SIG-M5 (cell line): ENCODE data around the gene OR2L3.
"Not testable (repeated sequence)": the region's sequence is repeated elsewhere in the genome, so short reads cannot be mapped to it uniquely, and the experiment has no call there.

Experiments
- DNase-seq: peaks from one replicate; lab custom pipeline; 2025; lab: John Stamatoyannopoulos, UW

Gene OR2L3, protein sequence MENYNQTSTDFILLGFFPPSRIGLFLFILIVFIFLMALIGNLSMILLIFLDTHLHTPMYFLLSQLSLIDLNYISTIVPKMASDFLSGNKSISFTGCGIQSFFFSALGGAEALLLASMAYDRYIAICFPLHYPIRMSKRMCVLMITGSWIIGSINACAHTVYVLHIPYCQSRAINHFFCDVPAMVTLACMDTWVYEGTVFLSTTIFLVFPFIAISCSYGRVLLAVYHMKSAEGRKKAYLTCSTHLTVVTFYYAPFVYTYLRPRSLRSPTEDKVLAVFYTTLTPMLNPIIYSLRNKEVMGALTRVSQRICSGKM

DNA sequence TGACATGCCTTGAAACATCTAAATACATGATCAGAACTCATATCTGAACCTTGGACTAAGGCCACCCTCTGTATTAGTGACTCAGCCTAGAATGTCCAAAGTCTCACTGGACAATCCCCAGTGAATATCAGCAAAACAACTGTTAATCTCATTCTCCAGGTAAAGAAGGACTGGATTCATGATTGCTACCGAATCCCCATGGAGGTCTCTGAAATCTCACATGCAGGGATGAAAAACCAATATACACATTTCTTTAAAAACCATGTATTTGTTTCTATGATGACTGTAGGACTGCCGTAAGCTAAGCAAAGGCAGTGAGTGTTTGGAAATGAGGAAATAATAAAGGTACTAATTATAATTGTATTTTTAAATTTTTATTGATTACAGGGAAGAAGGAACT, at the start of gene OR2L3:
Gene OR2L3, plus strand, starts transcription at position 301 of the 400 bp plus-strand sequence. CDS start 13,846 bp downstream, outside the sequence.
- no peak for DNase-seq

DNA sequence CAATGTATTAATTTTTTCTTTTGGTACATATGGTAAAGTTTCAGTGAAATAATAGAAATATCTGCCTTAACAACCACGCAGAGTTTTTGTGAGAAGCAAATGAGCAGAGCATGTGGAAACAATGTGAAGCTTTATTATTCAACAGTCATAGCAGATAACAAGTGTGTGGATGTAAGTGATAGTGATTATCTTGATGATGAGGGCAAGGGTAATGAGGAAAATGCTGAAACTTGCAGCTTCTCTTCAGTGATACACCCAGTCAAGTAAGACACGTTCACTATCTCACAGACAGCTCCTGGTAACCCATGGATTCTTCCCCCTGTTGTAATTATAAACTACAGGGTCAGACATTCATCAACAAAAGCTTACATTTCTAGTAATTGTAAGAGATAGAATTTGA, 47.8 kb upstream of the OR2L3 start:
- DNase-seq: no peak

DNA sequence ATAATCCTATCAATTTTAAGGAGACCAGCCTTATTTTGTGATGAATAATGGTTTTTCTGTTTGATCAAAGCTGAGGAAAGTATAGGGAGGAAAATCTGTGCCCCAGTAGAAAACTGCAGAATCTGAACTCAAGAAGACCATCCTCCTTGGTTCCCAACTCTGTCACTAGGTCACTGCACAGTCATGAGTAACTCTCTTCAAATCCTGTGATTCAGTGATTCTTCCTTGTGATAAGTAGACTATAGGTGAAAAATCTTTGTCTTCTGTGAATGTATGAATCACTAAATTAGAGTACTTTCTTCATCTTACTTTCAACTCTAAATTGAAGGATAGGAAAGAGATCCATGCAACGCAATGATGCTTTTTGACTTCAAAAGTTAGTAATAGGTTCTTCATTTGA, 46.5 kb upstream of the OR2L3 start:
- DNase-seq: no peak

DNA sequence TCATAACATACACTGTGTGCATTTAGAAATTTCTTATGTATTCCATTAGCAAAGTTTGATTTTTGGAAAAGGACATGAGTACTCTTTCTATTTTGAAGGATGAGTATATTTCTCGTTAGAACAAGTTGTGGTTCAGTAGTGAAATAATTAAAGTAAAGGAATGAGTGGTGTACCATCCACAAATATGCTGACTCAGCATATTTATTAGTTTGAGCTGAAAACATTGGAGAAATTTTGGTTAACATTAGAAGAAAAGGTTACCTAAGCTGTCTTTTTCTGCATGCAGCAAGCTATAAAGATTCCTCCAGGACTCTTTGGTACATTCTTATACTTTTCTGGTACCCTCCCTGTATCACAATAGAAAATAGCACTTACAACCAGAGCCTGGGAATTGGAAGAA, 38.9 kb upstream of the OR2L3 start:
- no peak for DNase-seq

DNA sequence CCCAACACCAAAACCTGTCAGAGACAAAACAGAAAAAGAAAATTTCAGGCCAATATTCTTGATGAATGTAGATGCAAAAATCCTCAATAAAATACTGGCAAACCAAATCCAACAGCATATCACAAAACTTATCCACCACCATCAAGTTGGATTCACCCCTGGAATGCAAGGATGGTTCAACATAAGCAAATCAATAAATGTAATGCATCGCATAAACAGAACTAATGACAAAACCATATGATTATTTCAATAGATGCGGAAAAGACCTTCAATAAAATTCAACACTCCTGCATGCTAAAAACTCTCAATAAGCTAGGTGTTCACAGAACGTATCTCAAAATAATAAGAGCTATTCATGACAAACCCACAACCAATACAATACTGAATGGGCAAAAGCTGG, 37.0 kb upstream of the OR2L3 start:
- no peak for DNase-seq

DNA sequence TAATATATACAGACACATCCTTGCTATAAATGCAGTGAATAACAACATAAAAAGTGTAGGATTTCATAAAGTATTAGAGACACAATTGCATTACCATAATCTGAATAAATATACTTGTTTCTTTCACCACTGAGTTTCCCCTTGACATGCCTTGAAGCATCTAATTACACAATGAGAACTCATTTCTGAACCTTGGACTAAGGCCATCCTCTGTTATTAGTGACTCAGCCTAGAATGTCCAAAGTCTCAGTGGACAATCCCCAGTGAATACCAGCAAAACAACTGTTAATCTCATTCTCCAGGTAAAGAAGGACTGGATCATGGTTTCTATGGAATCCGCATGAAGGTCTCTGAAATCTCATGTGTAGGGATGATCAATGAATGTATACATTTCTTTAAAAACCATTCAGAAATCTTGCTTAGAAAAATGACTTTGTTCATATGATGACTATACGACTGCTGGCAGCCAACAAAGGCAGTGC, 33.4 kb upstream of the OR2L3 start, which contains the start of gene OR2L5:
Gene OR2L5, plus strand, starts transcription at position 432 of the 482 bp plus-strand sequence. CDS start 8,288 bp downstream, outside the sequence.
- DNase-seq: no peak

DNA sequence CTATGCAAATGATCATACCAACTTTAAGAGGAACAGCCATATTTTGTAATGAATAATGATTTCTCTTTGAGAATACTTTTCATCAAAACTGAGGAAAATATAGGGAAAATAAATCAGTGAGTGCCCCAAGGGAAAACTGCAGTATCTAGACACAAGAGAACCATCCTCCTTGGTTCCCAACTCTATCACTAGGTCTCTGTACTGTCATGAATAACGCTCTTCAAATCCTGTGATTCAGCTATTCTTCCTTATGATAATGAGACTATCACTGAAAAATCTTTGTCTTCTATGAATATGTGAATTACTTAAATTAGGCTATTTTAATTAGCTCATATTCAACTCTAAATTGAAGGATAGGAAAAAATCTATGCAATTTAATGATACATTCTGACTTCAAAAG, 30.8 kb upstream of the OR2L3 start:
- DNase-seq: no peak

DNA sequence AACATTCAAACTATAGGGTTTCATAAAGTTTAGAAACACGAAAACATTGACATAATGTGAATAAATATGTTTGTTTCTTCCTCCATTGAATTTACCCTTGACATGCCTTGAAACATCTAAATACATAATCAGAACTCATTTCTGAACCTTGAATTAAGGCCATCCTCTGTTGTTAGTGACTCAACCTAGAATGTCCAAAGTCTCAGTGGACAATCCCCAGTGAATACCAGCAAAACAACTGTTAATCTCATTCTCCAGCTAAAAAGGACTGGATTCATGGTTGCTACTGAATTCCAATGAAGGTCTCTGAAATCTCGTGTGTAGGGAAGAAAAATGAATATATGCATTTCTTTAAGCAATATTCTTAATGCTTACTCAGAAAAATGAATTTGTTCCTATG, 16.9 kb upstream of the OR2L3 start, which contains the start of gene OR2L2:
Gene OR2L2, plus strand, starts transcription at position 301 of the 400 bp plus-strand sequence. CDS start 8,198 bp downstream, outside the sequence.
- no peak for DNase-seq

DNA sequence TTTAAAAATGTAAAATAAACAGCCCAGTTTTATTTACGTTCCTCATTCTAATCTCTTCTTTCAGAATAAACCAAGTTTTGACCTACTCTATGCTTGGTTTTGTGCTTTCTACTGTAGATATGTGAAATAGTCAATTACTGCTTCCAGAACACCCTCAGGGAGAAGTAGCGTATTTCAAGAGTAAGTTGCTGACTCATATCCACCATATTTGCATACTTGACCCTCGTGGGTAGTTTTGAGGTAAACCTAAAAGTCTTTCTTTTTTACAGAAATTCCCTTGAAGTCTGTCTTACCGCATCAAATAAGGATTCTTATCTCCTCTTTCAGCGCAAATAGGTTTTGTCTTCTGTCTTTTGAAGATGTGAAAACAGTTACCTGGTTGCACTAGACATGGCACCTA, 1.4 kb upstream of the OR2L3 start:
- no peak for DNase-seq

DNA sequence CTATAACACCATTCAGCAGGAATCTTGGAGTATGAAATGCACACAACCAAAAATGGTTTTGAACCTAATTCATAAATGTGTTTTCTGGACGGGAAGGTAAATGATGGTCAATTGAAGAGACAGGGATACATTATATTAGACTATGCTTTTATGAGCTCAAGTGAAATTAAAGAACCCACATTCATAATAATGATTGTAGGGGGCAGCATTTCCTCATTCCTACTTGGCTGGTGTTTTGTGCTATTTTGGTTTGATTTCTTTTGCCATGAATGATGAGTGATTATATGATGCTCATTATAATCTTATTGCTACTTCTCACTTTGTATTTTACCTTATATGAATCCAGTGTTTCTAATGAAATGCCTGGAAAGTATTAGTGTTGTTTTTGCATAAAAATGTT, 372 bp downstream of the OR2L3 start:
- DNase-seq: no peak

DNA sequence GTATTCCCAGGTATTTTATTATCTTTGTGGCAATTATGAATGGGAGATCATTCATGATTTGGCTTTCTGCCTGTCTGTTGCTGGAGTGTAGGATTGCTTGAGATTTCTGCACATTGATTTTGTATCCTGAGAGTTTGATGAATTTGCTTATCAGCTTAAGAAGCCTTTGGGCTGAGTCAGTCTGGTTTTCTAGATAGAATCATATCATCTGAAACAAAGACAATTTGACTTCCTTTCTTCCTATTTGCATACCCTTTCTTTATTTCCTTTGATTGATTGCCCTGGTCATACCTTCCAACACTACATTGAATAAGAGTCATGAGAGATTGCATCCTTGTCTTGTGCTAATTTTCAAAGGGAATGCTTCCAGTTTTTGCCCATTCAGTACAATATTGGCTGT, 8.0 kb downstream of the OR2L3 start:
- DNase-seq: no peak

DNA sequence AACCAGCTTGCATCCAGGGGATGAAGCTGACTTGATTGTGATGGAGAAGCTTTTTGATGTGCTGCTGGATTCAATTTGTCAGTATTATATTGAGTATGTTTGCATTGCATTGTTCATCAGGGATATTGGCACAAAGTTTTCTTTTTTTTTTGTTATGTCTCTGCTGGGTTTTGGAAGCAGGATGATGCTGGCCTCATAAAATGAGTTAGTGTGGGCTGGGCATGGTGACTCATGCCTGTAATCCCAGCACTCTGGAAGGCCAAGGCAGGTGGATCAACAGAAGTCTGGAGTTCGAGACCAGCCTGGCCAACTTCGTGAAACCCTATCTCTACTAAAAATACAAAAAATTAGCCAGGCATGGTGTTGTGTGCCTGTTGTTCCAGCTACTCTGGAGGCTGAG, 8.6 kb downstream of the OR2L3 start:
- DNase-seq: no peak

DNA sequence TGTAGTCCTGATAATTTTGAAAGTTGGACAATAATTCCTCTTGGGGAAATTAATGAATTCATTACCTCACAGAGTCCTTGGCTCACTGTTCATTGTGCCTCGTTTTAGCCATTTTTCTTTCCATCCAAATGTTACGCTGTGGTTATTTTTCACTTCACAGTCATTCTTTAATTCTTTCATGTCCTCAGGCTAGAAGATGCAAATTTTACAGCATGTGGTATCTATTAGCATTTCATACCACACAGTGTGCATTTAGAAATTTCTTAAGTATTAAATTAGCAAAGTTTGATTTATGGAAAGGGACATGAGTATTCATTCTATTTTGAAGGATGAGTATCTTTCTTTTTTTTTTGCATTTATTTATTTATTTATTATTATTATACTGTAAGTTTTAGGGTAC, 18.4 kb downstream of the OR2L3 start:
- no peak for DNase-seq

DNA sequence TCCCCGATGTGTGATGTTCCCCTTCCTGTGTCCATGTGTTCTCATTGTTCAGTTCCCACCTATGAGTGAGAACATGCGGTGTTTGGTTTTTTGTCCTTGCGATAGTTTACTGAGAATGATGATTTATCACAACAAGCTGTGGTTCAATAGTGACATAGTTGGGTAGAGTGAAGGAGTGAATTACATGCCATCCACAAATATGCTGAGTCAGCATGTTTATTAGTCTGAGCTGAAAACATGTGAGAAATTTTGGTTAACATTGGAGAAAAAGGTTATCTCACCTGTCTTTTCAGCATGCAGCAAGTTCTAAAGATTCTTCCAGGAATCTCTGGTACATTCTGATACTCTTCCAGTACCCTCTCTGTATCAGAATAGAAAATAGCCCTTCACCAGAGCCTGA, 19.0 kb downstream of the OR2L3 start:
- no peak for DNase-seq

DNA sequence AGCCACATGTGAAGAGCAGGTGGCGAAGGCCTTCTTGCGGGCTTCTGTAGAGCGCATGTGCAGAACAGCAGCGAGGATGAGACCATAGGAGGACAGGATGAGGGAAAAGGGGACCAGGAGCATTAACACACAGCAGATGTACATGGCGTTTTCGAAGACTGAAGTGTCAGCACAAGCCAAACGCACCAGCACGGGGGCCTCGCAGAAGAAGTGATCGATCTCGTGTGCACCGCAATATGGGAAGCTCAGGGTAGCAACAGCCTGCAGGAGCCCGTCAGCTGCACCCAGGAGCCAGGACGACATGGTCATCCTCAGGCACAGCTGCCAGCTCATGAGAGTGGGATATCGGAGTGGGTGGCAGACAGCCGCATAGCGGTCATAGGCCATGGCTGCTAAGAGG, 37.2 kb downstream of the OR2L3 start:
- DNase-seq: not testable (repeated sequence)

DNA sequence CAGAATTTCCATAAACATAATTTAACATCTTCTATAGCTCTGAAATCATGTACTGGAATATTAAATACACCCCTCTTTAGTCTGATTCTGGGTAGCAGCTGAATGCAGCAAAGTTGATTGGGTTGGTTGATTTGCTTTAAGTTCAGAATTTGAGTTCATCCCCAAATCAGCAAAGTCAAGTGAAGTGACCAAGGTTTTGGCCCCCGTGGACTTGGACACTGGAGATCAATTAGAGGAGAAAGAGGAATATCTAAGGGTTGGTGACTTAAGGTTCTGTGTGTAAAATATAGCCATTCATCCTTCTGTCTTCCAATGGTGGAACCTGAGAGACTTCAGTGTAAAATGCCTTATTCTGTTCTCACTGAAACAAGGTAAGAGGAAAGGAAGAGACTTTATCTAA, 48.2 kb downstream of the OR2L3 start, which contains the start of gene OR2L13:
Gene OR2L13, plus strand, starts transcription at position 301 of the 400 bp plus-strand sequence. CDS start 4,192 bp downstream, outside the sequence.
- no peak for DNase-seq

DNA sequence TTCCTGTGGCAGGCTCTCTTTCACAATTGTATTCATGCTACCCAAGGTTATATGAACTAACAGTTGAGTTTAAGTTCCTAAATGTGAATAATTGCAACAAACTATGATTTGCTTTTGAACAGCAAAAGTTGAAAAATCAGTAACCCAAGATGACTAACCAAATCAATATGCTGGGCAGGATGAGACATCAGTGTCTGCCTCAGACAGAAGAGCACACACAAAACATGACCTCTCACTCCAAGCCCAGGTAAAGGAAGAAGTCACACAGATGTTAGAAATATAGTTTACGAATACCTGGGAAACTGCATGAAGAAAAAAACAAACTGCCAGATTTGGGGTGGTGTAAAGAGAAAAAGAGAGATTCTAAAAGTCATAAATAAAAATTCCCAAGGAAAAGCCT, 51.9 kb downstream of the OR2L3 start:
- DNase-seq: no peak

DNA sequence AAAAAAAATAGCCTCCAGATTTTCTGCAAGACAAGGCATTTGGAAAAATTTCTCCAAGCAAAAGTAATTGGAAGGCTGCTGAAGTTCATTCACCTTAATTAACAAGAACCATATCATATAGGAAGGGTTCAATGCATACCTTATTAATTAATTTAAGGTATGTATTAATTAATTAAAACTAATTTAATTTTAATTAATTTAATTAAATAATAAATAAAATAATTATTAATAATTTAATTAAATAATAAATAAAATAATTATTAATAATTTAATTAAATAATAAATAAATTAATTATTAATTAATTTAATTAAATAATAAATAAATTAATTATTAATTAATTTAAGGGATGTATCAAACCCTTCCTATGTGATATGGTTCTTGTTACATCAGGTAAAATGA, 56.2 kb downstream of the OR2L3 start:
- DNase-seq: no peak

DNA sequence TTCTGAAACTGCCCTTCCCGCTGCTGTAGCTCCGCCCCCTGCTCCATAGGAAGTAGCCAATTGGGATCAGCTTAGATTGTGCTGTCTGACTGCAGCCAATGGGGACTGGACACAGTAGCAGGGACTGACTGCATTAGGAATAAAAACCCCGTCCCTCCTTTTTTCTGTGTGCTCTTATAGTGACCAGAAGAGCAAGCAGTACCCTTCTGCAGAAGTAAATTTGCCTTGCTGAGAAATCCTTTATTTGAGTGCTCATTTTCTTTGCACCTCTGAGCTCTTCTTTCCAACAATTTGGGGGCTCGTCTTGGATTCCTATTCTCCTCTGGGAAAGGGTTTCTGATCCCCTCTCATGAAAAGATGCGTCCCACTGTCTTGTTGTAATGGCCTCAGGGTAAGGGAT, 64.5 kb downstream of the OR2L3 start:
- no peak for DNase-seq
